Vagina (tissue), 2 donors: ENCODE results near the gene HIGD2A.

Experiments
- POLR2A ChIP-seq, 2 donors: fragments of 450-650 bp; IDR thresholded peaks; one replicate each; pipeline ENCODE4 v1.6.1; 2017; ENCODE audit warnings: antibody characterized with exemption in 2 of 2, mild to moderate bottlenecking in 2 of 2, moderate library complexity in 2 of 2
- POLR2AphosphoS5 ChIP-seq, 2 donors: sonication (generic); formaldehyde crosslinking; IDR thresholded peaks; one replicate each; pipeline ENCODE4 v1.9.0; 2017; ENCODE audit warnings: antibody characterized with exemption in 2 of 2, mild to moderate bottlenecking in 2 of 2, low read depth in 1 of 2; ENCODE audit not compliant: insufficient read depth in 1 of 2
- TF ChIP-seq, protein P1 (sequence below), 3 experiments: fragments of 450-650 bp in 2 of 3; fragments of 200-600 bp in 1 of 3; sonication (generic) in 1 of 3; IDR thresholded peaks; one replicate each; pipeline ENCODE4 v1.5.1; 2017 to 2019; ENCODE audit warnings: antibody characterized with exemption in 3 of 3, mild to moderate bottlenecking in 2 of 3, moderate library complexity in 2 of 3

DNA sequence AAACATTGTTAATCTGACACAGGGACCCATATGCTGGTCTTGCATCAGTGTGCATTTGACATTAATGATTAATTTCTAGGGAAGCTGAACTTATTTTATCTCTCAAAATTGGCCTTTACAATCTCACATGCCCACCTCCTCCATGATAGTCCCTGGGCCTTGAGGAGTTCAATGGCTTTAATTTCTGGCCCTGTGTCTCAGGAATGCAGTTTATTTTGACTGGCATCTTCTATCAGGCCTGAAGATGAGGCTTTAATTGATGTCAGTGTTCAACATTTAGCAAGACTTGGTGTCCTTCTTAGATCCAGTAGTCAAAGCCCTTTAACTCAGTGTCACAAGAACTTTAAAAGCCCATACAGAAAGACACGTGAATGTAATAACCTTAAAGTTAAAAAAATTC is 38.3 kb downstream of the HIGD2A start:
- TF ChIP-seq, protein P1, sequence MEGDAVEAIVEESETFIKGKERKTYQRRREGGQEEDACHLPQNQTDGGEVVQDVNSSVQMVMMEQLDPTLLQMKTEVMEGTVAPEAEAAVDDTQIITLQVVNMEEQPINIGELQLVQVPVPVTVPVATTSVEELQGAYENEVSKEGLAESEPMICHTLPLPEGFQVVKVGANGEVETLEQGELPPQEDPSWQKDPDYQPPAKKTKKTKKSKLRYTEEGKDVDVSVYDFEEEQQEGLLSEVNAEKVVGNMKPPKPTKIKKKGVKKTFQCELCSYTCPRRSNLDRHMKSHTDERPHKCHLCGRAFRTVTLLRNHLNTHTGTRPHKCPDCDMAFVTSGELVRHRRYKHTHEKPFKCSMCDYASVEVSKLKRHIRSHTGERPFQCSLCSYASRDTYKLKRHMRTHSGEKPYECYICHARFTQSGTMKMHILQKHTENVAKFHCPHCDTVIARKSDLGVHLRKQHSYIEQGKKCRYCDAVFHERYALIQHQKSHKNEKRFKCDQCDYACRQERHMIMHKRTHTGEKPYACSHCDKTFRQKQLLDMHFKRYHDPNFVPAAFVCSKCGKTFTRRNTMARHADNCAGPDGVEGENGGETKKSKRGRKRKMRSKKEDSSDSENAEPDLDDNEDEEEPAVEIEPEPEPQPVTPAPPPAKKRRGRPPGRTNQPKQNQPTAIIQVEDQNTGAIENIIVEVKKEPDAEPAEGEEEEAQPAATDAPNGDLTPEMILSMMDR (IDR thresholded peaks at IDR 0.05) = no peak
- TF ChIP-seq POLR2A (IDR thresholded peaks at IDR 0.05) = no peak
- TF ChIP-seq POLR2AphosphoS5 (IDR thresholded peaks at IDR 0.05; ENCODE audit: insufficient read depth in 1 of 2, low read depth in 1 of 2) = no peak
